ENCODE data around the gene OTOGL.
A peak's percentile ranks its signal among the peaks of the same experiment; 100 is the strongest.

OTOGL gene

GRCh38 chr12:80200414-80200813 lies 101.1 kb downstream of the OTOGL start:
- DNase-seq (ENCODE audit: extremely low spot score) = no peak
- POLR2A ChIA-PET = no interaction called here
- TF ChIP-seq ELF4 (IDR thresholded peaks at IDR 0.05) (no peak), FOXA1 (IDR thresholded peaks at IDR 0.05) (no peak), LEF1 (IDR thresholded peaks at IDR 0.05; ENCODE audit: borderline replicate concordance) (no peak), SP1 (IDR thresholded peaks at IDR 0.05) (no peak), TARDBP (IDR thresholded peaks at IDR 0.05) (no peak), NFRKB (IDR thresholded peaks at IDR 0.05) (no peak)
- TF ChIP-seq, protein P1, sequence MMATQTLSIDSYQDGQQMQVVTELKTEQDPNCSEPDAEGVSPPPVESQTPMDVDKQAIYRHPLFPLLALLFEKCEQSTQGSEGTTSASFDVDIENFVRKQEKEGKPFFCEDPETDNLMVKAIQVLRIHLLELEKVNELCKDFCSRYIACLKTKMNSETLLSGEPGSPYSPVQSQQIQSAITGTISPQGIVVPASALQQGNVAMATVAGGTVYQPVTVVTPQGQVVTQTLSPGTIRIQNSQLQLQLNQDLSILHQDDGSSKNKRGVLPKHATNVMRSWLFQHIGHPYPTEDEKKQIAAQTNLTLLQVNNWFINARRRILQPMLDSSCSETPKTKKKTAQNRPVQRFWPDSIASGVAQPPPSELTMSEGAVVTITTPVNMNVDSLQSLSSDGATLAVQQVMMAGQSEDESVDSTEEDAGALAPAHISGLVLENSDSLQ (IDR thresholded peaks at IDR 0.05) = no peak
- CTCF ChIA-PET = interaction anchor here (0.7 kb wide), 2 partner anchors 16 to 578 kb away, joined by 3 read pairs; no protein-coding TSS in a partner anchor

- POLR2A ChIA-PET = no interaction called here
- CTCF ChIA-PET = interaction anchor here (0.6 kb wide), 1 partner anchor 286 kb away, joined by 3 read pairs; no protein-coding TSS in a partner anchor
- DNase-seq (ENCODE audit: extremely low spot score) = no peak
- TF ChIP-seq L3MBTL2 (conservative IDR thresholded peaks at IDR 0.05) (no peak), FOXA1 (IDR thresholded peaks at IDR 0.05) (no peak), ARNT (IDR thresholded peaks at IDR 0.05) (no peak), ELF4 (IDR thresholded peaks at IDR 0.05) (no peak), SUZ12 (IDR thresholded peaks at IDR 0.05) (no peak), LEF1 (IDR thresholded peaks at IDR 0.05; ENCODE audit: borderline replicate concordance) (no peak), SP1 (IDR thresholded peaks at IDR 0.05) (no peak), FOXM1 (IDR thresholded peaks at IDR 0.05; ENCODE audit: borderline replicate concordance) (no peak), FOXK2 (IDR thresholded peaks at IDR 0.05) (no peak)
- TF ChIP-seq, protein P1 (IDR thresholded peaks at IDR 0.05) = no peak
These were observed 102.6 kb downstream of the OTOGL start for GRCh38 chr12:80201908-80202307.

DNA sequence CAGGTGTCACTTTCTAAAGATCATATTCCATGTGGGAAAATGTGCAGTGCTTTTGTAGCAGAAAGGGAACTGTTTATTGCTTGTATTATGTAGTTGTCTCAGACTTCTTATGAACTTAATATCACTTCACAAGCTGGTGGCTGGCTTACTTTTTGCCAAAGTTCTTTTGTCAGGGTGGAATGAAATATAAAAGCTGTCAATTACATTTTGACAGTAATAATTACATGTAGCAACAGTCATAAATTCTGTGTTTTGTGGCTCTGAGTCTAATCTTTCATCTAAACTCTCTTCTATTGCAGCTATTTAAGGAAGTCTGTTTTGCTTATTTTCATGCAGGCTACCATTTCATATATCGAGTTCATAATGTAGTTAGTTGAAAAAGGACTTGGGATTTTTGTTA lies 106.6 kb downstream of the OTOGL start:
- DNase-seq (ENCODE audit: extremely low spot score) = no peak
- ChIA-PET POLR2A (no interaction called here), CTCF (interaction anchor here (1.2 kb wide), 1 partner anchor 11 kb away, joined by 5 read pairs; no protein-coding TSS in a partner anchor)
- TF ChIP-seq, protein P1 (IDR thresholded peaks at IDR 0.05) = peak; percentile 66
- no peak for TF ChIP-seq LEF1 (IDR thresholded peaks at IDR 0.05; ENCODE audit: borderline replicate concordance)
- TF ChIP-seq FOXA1 (IDR thresholded peaks at IDR 0.05) = no peak

DNA sequence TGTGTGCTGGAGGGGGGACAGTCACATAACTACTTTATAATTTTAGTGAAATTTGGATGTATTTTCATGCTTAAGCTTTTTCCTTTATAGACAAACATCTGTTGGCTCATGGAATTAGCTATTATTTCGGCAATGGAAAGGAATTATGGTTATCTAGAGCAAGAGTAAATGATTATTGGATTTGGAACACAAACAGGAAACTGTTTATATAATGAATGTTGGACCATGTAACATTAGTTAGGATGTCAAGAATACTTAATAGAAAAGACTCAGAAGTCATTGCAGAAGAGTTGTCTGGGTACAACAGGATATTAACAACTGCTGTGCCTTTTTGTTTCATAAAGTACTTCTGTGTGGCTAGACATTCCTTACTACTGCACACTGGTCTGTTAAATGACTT lies 108.7 kb downstream of the OTOGL start:
- TF ChIP-seq SUZ12 (IDR thresholded peaks at IDR 0.05) = no peak
- TF ChIP-seq LEF1 (IDR thresholded peaks at IDR 0.05; ENCODE audit: borderline replicate concordance) = no peak
- no peak for TF ChIP-seq ZNF384 (IDR thresholded peaks at IDR 0.05)
- TF ChIP-seq FOXM1 (IDR thresholded peaks at IDR 0.05; ENCODE audit: borderline replicate concordance) = no peak
- TF ChIP-seq FOXK2 (IDR thresholded peaks at IDR 0.05) = no peak
- TF ChIP-seq ELF4 (IDR thresholded peaks at IDR 0.05) = no peak
- no peak for TF ChIP-seq BHLHE40 (IDR thresholded peaks at IDR 0.05; ENCODE audit: borderline replicate concordance)
- no peak for TF ChIP-seq ARNT (IDR thresholded peaks at IDR 0.05)
- TF ChIP-seq TARDBP (IDR thresholded peaks at IDR 0.05) = no peak
- no peak for TF ChIP-seq SP1 (IDR thresholded peaks at IDR 0.05)
- no peak for TF ChIP-seq CTBP1 (IDR thresholded peaks at IDR 0.05; ENCODE audit: borderline replicate concordance)
- TF ChIP-seq L3MBTL2 (conservative IDR thresholded peaks at IDR 0.05) = no peak
- TF ChIP-seq, protein P1 (IDR thresholded peaks at IDR 0.05) = no peak
- TF ChIP-seq NFRKB (IDR thresholded peaks at IDR 0.05) = no peak
- TF ChIP-seq HDGF (IDR thresholded peaks at IDR 0.05; ENCODE audit: borderline replicate concordance) = no peak
- no peak for TF ChIP-seq FOXA1 (IDR thresholded peaks at IDR 0.05)
- CTCF ChIA-PET = no interaction called here
- POLR2A ChIA-PET = no interaction called here
- no peak for DNase-seq (ENCODE audit: extremely low spot score)

- ChIA-PET CTCF (no interaction called here), POLR2A (no interaction called here)
- DNase-seq (ENCODE audit: extremely low spot score) = no peak
- no peak for TF ChIP-seq ZNF384 (IDR thresholded peaks at IDR 0.05)
- no peak for TF ChIP-seq HDGF (IDR thresholded peaks at IDR 0.05; ENCODE audit: borderline replicate concordance)
- TF ChIP-seq L3MBTL2 (conservative IDR thresholded peaks at IDR 0.05) = no peak
- no peak for TF ChIP-seq FOXA1 (IDR thresholded peaks at IDR 0.05)
- no peak for TF ChIP-seq FOXM1 (IDR thresholded peaks at IDR 0.05; ENCODE audit: borderline replicate concordance)
- no peak for TF ChIP-seq FOXK2 (IDR thresholded peaks at IDR 0.05)
- TF ChIP-seq SP1 (IDR thresholded peaks at IDR 0.05) = no peak
These were observed 112.3 kb downstream of the OTOGL start for GRCh38 chr12:80211671-80212070.

DNA sequence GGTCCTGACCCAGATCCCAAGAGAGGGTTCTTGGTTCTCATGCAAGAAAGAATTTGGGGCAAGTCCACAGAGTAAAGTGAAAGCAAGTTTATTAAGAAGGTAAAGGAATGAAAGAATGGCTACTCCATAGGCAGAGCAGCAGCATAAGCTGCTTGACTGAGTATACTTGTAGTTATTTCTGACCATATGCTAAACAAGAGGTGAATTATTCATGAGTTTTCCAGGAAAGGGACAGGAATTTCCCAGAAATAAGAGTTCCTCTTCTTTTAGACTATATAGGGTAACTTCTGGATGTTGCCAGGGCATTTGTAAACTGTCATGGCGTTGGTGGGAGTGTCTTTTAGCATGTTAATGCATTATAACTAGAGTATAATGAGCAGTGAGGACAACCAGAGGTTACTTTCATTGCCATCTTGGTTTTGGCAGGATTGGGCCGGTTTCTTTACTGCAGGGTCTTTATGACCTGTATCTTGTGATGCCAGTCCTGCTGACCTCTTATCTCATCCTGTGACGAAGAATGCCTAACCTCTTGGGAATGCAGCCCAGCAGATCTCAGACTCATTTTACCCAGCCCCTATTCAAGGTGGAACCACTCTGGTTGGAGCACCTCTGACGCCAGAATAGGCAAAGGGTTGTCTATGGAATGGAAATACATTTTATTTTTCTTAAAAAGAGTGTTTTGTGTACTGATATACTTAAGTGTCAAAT lies 113.8 kb downstream of the OTOGL start:
- no peak for DNase-seq (ENCODE audit: extremely low spot score)
- no peak for TF ChIP-seq L3MBTL2 (conservative IDR thresholded peaks at IDR 0.05)
- TF ChIP-seq FOXA1 (IDR thresholded peaks at IDR 0.05) = no peak
- TF ChIP-seq ARNT (IDR thresholded peaks at IDR 0.05) = no peak
- TF ChIP-seq, protein P1 (IDR thresholded peaks at IDR 0.05) = no peak
- no peak for TF ChIP-seq BHLHE40 (IDR thresholded peaks at IDR 0.05; ENCODE audit: borderline replicate concordance)
- TF ChIP-seq CTBP1 (IDR thresholded peaks at IDR 0.05; ENCODE audit: borderline replicate concordance) = no peak
- no peak for TF ChIP-seq NFRKB (IDR thresholded peaks at IDR 0.05)
- TF ChIP-seq SUZ12 (IDR thresholded peaks at IDR 0.05) = no peak
- no peak for TF ChIP-seq FOXM1 (IDR thresholded peaks at IDR 0.05; ENCODE audit: borderline replicate concordance)
- no peak for TF ChIP-seq ZNF384 (IDR thresholded peaks at IDR 0.05)
- TF ChIP-seq HDGF (IDR thresholded peaks at IDR 0.05; ENCODE audit: borderline replicate concordance) = no peak
- no peak for TF ChIP-seq TARDBP (IDR thresholded peaks at IDR 0.05)
- no peak for TF ChIP-seq SP1 (IDR thresholded peaks at IDR 0.05)
- no peak for TF ChIP-seq ELF4 (IDR thresholded peaks at IDR 0.05)
- TF ChIP-seq LEF1 (IDR thresholded peaks at IDR 0.05; ENCODE audit: borderline replicate concordance) = no peak
- TF ChIP-seq FOXK2 (IDR thresholded peaks at IDR 0.05) = no peak
- ChIA-PET CTCF (no interaction called here), POLR2A (no interaction called here)

All from HEK293T (cell line).